HUES64 (cell line): ENCODE measurements around the gene RPL28.
"Not testable (repeated sequence)": the region's sequence is repeated elsewhere in the genome, so short reads cannot be mapped to it uniquely, and the experiment has no call there.

Experiments
- H3K27ac ChIP-seq: 2 replicates; pipeline ENCODE4 v1.7.0; 2013; ENCODE audit warnings: low read depth, low read length, inconsistent platforms
- H3K27me3 ChIP-seq: 2 replicates; pipeline ENCODE4 v1.6.1; 2013; ENCODE audit warnings: mild to moderate bottlenecking, low read length; ENCODE audit not compliant: insufficient read depth
- H3K36me3 ChIP-seq: 2 replicates; pipeline ENCODE4 v1.6.1; 2013; ENCODE audit warnings: mild to moderate bottlenecking, low read length; ENCODE audit not compliant: insufficient read depth
- H3K4me1 ChIP-seq: 2 replicates; pipeline ENCODE4 v1.6.1; 2013; ENCODE audit warnings: mild to moderate bottlenecking, low read length, moderate library complexity; ENCODE audit not compliant: insufficient read depth
- H3K4me3 ChIP-seq: 2 replicates; pipeline ENCODE4 v1.5.1; 2013; ENCODE audit warnings: mild to moderate bottlenecking, low read length, moderate library complexity
- H3K9ac ChIP-seq: 2 replicates; pipeline ENCODE4 v1.6.1; 2013; ENCODE audit warnings: mild to moderate bottlenecking, low read depth, low read length
- H3K9me3 ChIP-seq: 2 replicates; pipeline ENCODE4 v1.6.1; 2013; ENCODE audit warnings: low read depth, low read length; ENCODE audit not compliant: insufficient read depth
- WGBS: fragments of 150-250, 120-280 bp; methylation state at CpG from one replicate; pipeline ENCODE4 v1.1.7; 2013; ENCODE audit warnings: missing lambda C conversion rate; 5-methylcytosine and 5-hydroxymethylcytosine counted together

Gene RPL28

GRCh38 chr19:55405638-55406037 is 19.9 kb downstream of the RPL28 start:
- H3K4me1 ChIP-seq, result peaks cover 12% of the 10 kb centered on the region
- H3K27me3 ChIP-seq, result no peaks in the 10 kb centered on the region
- H3K36me3 ChIP-seq, result peaks cover 54% of the 10 kb centered on the region
- WGBS, result 95% methylated on average over 5 of the region's 5 CpGs
- H3K27ac ChIP-seq, result no peak overlapping the region
- H3K9ac ChIP-seq, result peak overlapping the region; percentile 5; the same call in 1 of the 2 replicates
- 0 out of 2 replicates have a peak, but pooled peaks cover 2% of the 10 kb centered on the region for H3K9me3 ChIP-seq
- peak overlapping the region; percentile 94 for H3K4me3 ChIP-seq

GRCh38 chr19:55406091-55406825 is 20.5 kb downstream of the RPL28 start:
- 0 out of 2 replicates have a peak, but pooled peaks cover 2% of the 10 kb centered on the region for H3K9me3 ChIP-seq
- peak overlapping the region; percentile 86 for H3K9ac ChIP-seq
- H3K36me3 ChIP-seq, result peaks cover 49% of the 10 kb centered on the region
- 84% methylated on average over 14 of the region's 14 CpGs for WGBS
- H3K4me3 ChIP-seq, result peak overlapping the region; percentile 94
- no peak overlapping the region for H3K27ac ChIP-seq
- H3K4me1 ChIP-seq, result peaks cover 12% of the 10 kb centered on the region
- H3K27me3 ChIP-seq, result peaks cover 5% of the 10 kb centered on the region; the same call in 1 of the 2 replicates

GRCh38 chr19:55406826-55407549 is 21.3 kb downstream of the RPL28 start:
- H3K9me3 ChIP-seq, result 0 out of 2 replicates have a peak, but pooled peaks cover 2% of the 10 kb centered on the region
- H3K36me3 ChIP-seq, result peaks cover 44% of the 10 kb centered on the region
- peak overlapping the region; percentile 86 for H3K9ac ChIP-seq
- peak overlapping the region; percentile 96 for H3K27ac ChIP-seq
- H3K4me1 ChIP-seq, result peaks cover 12% of the 10 kb centered on the region
- peaks cover 6% of the 10 kb centered on the region; the same call in 1 of the 2 replicates for H3K27me3 ChIP-seq
- 11% methylated on average over 35 of the region's 35 CpGs for WGBS
- peak overlapping the region; percentile 94 for H3K4me3 ChIP-seq

- Histone ChIP-seq H3K4me3 (peak within 1 kb of the TSS; percentile 94), H3K9ac (peak within 1 kb of the TSS; percentile 86), H3K27ac (peak within 1 kb of the TSS; percentile 96), H3K36me3 (peaks cover 39% of the 10 kb centered on the region), H3K4me1 (peaks cover 12% of the 10 kb centered on the region)
- whole genome bisulfite sequencing, result under 1% methylated on average over 36 of the region's 36 CpGs
- H3K27me3 ChIP-seq, H3K9me3 ChIP-seq: not testable (repeated sequence)
Observed at GRCh38 chr19:55407550-55407799, 21.7 kb downstream of the RPL28 start, which contains the start of gene UBE2S. UBE2S (minus strand) TSS chr19:55407788; CDS start chr19:55407589, 199 bp downstream.

GRCh38 chr19:55407800-55408532 is 22.2 kb downstream of the RPL28 start:
- Histone ChIP-seq H3K4me3 (peak overlapping the region; percentile 94), H3K36me3 (peaks cover 34% of the 10 kb centered on the region), H3K27me3 (peaks cover 6% of the 10 kb centered on the region; the same call in 1 of the 2 replicates), H3K4me1 (peaks cover 12% of the 10 kb centered on the region), H3K9me3 (0 out of 2 replicates have a peak, but pooled peaks cover 2% of the 10 kb centered on the region), H3K9ac (peak overlapping the region; percentile 86), H3K27ac (peak overlapping the region; percentile 96)
- WGBS, result 1% methylated on average over 72 of the region's 72 CpGs

- H3K4me1 ChIP-seq, result peaks cover 12% of the 10 kb centered on the region
- 74% methylated on average over 9 of the region's 9 CpGs for WGBS
- H3K9ac ChIP-seq, result peak overlapping the region; percentile 27
- 0 out of 2 replicates have a peak, but pooled peaks cover 2% of the 10 kb centered on the region for H3K9me3 ChIP-seq
- peak overlapping the region; percentile 18; the same call in 1 of the 2 replicates for H3K4me3 ChIP-seq
- H3K27me3 ChIP-seq, result peaks cover 6% of the 10 kb centered on the region; the same call in 1 of the 2 replicates
- H3K36me3 ChIP-seq, result peaks cover 29% of the 10 kb centered on the region
- H3K27ac ChIP-seq, result peak overlapping the region; percentile 81
Observed at GRCh38 chr19:55408533-55408872, 22.8 kb downstream of the RPL28 start.

GRCh38 chr19:55409179-55409578 is 23.4 kb downstream of the RPL28 start:
- not testable (repeated sequence) for H3K9ac ChIP-seq, H3K9me3 ChIP-seq, H3K27me3 ChIP-seq, H3K27ac ChIP-seq, H3K4me3 ChIP-seq
- peaks cover 23% of the 10 kb centered on the region for H3K36me3 ChIP-seq
- H3K4me1 ChIP-seq, result peaks cover 12% of the 10 kb centered on the region
- WGBS, result 94% methylated on average over 8 of the region's 8 CpGs

GRCh38 chr19:55410168-55410567 is 24.4 kb downstream of the RPL28 start:
- Histone ChIP-seq H3K27me3 (peaks cover 6% of the 10 kb centered on the region; the same call in 1 of the 2 replicates), H3K36me3 (peaks cover 17% of the 10 kb centered on the region), H3K27ac (no peak overlapping the region)

GRCh38 chr19:55418185-55418584 is 32.5 kb downstream of the RPL28 start:
- Histone ChIP-seq H3K4me3 (no peak overlapping the region), H3K27me3 (no peaks in the 10 kb centered on the region), H3K4me1 (no peaks in the 10 kb centered on the region), H3K27ac (no peak overlapping the region), H3K9ac (no peak overlapping the region), H3K9me3 (no peaks in the 10 kb centered on the region), H3K36me3 (no peaks in the 10 kb centered on the region)
- WGBS, result 22% methylated on average over 7 of the region's 7 CpGs

More at GRCh38 chr19:55410168-55410567, 24.4 kb downstream of the RPL28 start:
- whole genome bisulfite sequencing, result 89% methylated on average over 2 of the region's 2 CpGs
- Histone ChIP-seq H3K4me3 (no peak overlapping the region), H3K9me3 (0 out of 2 replicates have a peak, but pooled peaks cover 2% of the 10 kb centered on the region), H3K9ac (no peak overlapping the region), H3K4me1 (peaks cover 12% of the 10 kb centered on the region)

GRCh38 chr19:55419103-55419502 is 33.4 kb downstream of the RPL28 start:
- Histone ChIP-seq H3K27me3 (no peaks in the 10 kb centered on the region; the same call in 1 of the 2 replicates), H3K9ac (no peak overlapping the region), H3K27ac (no peak overlapping the region), H3K4me3 (no peak overlapping the region), H3K4me1 (no peaks in the 10 kb centered on the region), H3K9me3 (no peaks in the 10 kb centered on the region), H3K36me3 (no peaks in the 10 kb centered on the region)
- WGBS, result 74% methylated on average over 5 of the region's 5 CpGs
